ENCODE measurements around the gene XPNPEP2.

GRCh38 chrX:129747533-129747932 is 8.8 kb downstream of the XPNPEP2 start:
- TF ChIP-seq TAF1 (IDR thresholded peaks at IDR 0.05; ENCODE audit: low read depth, low read length) = no peak
- no peak for TF ChIP-seq POU2F2 (IDR thresholded peaks at IDR 0.05; ENCODE audit: low read depth, low read length)
- no peak for TF ChIP-seq POLR2A (IDR thresholded peaks at IDR 0.05; ENCODE audit: low read depth, low read length)
